Esophagus squamous epithelium (tissue), 4 donors: ENCODE data around the gene TMOD1.

Experiments used
- CTCF ChIP-seq, 6 experiments: fragments of 450-650 bp in 4 of 6; fragments of 200-600 bp in 2 of 6; sonication (generic) in 2 of 6; IDR thresholded peaks; one replicate each; pipeline ENCODE4 v1.5.1; 2016 to 2019; ENCODE audit warnings: antibody characterized with exemption in 6 of 6, mild to moderate bottlenecking in 4 of 6, moderate library complexity in 4 of 6
- POLR2A ChIP-seq, 4 donors: fragments of 450-650 bp; IDR thresholded peaks; one replicate each; pipeline ENCODE4 v1.6.1; 2017; ENCODE audit warnings: antibody characterized with exemption in 4 of 4, mild to moderate bottlenecking in 4 of 4, moderate library complexity in 3 of 4

GRCh38 chr9:97560851-97561250, 59.4 kb downstream of the TMOD1 start:
- TF ChIP-seq CTCF (IDR thresholded peaks at IDR 0.05) = no peak
- TF ChIP-seq POLR2A (IDR thresholded peaks at IDR 0.05) = no peak
